Measurements from ENCODE around the gene ZHX3.
A peak's percentile ranks its signal among the peaks of the same experiment; 100 is the strongest.

ZHX3 gene

GRCh38 chr20:41192575-41192974, 125.0 kb downstream of the ZHX3 start:
- peaks cover 18 to 28% of the 10 kb centered on the region in 2 donors for H3K9me3 Mint-ChIP-seq
- H3K27me3 Mint-ChIP-seq, result no peaks in the 10 kb centered on the region

GRCh38 chr20:41191562-41192500, 125.7 kb downstream of the ZHX3 start:
- H3K27me3 Mint-ChIP-seq, result no peaks in the 10 kb centered on the region
- no peak overlapping the region for H3K4me3 Mint-ChIP-seq
- no peaks in the 10 kb centered on the region for H3K4me1 Mint-ChIP-seq
- peak overlapping the region; percentile 51 for H3K27ac Mint-ChIP-seq
- DNase-seq, result no peak
- ATAC-seq (replicated peaks), result no peak
- H3K36me3 Mint-ChIP-seq, result peaks cover 34 to 62% of the 10 kb centered on the region in 2 donors
- peaks cover 18 to 28% of the 10 kb centered on the region in 2 donors for H3K9me3 Mint-ChIP-seq

More at GRCh38 chr20:41192575-41192974, 125.0 kb downstream of the ZHX3 start:
- no peaks in the 10 kb centered on the region for H3K4me1 Mint-ChIP-seq
- no peak for DNase-seq
- H3K27ac Mint-ChIP-seq, result no peak overlapping the region
- ATAC-seq (replicated peaks), result no peak
- H3K4me3 Mint-ChIP-seq, result no peak overlapping the region
- peaks cover 36 to 65% of the 10 kb centered on the region in 2 donors for H3K36me3 Mint-ChIP-seq

DNA sequence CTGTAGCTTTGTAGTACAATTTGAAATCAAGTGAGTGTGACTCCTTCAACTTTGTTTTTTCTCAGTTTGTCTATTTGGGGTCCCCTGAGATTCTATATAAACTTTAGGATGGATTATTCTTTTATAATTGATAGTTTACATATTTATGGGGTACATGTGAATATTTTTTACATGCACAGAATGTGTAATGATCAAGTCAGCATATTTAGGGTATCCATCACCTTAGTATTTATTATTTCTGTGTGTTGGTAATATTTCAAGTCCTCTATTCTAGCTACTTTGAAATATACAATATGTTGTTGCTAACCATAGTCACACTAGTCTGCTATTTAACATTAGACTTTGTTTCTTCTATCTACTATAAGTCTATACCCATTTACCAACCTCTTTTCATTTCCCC, 129.9 kb downstream of the ZHX3 start:
- no peak overlapping the region for H3K4me3 Mint-ChIP-seq
- no peaks in the 10 kb centered on the region for H3K27me3 Mint-ChIP-seq
- H3K9me3 Mint-ChIP-seq, result peaks cover 14 to 24% of the 10 kb centered on the region in 2 donors
- DNase-seq (no peak), ATAC-seq (replicated peaks) (no peak)
- no peaks in the 10 kb centered on the region for H3K4me1 Mint-ChIP-seq
- H3K36me3 Mint-ChIP-seq, result peaks cover 31 to 47% of the 10 kb centered on the region in 2 donors
- no peak overlapping the region for H3K27ac Mint-ChIP-seq

DNA sequence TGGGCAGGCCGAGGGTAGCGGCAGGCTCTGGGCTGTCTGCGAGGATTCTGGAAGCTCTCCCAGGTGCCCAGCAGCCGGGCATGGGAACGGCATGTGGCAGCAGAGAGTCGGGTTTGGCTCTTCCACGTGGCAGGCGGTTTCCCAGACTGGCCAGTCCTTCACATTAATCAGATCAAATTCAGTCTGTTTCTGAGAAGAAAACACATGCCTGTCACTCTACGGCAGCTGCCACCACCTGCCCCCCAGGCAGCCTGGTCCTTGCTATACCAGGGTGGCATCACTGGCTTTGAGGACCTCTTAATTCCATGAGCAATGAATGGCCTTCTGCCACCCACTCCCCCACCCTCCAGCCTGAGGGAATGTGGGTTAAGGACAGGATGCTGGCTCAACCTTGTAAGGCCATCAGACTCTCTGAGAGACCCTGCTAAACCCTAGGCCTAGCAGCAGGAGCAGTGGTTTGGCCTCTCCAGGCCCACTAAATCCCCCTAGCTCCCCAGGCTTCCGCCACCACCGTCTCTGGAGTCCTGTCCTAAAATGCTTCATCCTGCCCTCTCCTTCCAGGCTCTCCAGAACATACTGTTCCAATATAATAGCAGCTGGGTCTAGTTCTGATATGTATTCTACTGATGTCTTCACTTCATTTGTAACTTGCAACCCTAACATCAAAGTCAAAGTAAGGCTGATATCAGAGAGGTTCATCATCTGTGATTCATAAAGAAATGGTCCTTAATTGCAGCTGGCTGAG, 132.3 kb downstream of the ZHX3 start:
- no peaks in the 10 kb centered on the region for H3K27me3 Mint-ChIP-seq
- DNase-seq (no peak), ATAC-seq (replicated peaks) (no peak)
- H3K36me3 Mint-ChIP-seq, result peaks cover 29 to 48% of the 10 kb centered on the region in 2 donors
- H3K27ac Mint-ChIP-seq, result no peak overlapping the region
- no peak overlapping the region for H3K4me3 Mint-ChIP-seq
- no peaks in the 10 kb centered on the region for H3K4me1 Mint-ChIP-seq
- H3K9me3 Mint-ChIP-seq, result peaks cover 5 to 7% of the 10 kb centered on the region in 2 donors

DNA sequence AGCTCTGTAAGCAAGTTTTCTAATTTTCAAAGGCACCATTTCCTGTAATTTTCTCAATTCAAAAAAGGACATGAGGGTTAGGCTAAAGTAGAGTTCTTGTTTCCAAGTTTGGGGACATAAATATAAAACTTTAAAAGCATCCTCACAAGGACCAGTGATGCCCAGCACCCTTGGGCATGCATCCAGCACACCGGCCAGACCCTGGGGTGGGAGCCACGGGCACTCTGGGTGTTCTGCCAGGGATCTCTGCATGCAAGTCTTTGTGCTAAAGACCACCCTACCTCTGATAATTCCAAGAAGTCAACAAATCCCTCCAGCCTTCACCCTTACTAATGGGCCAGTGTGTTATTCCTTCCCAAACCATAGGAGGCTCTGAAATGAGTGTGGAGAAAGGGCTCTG, 133.7 kb downstream of the ZHX3 start:
- H3K36me3 Mint-ChIP-seq, result peaks cover 33 to 52% of the 10 kb centered on the region in 2 donors
- no peak overlapping the region for H3K4me3 Mint-ChIP-seq
- DNase-seq (no peak), ATAC-seq (replicated peaks) (no peak)
- no peak overlapping the region for H3K27ac Mint-ChIP-seq
- no peaks in the 10 kb centered on the region for H3K27me3 Mint-ChIP-seq
- H3K9me3 Mint-ChIP-seq, result peaks cover 2 to 3% of the 10 kb centered on the region in 2 donors
- H3K4me1 Mint-ChIP-seq, result no peaks in the 10 kb centered on the region

DNA sequence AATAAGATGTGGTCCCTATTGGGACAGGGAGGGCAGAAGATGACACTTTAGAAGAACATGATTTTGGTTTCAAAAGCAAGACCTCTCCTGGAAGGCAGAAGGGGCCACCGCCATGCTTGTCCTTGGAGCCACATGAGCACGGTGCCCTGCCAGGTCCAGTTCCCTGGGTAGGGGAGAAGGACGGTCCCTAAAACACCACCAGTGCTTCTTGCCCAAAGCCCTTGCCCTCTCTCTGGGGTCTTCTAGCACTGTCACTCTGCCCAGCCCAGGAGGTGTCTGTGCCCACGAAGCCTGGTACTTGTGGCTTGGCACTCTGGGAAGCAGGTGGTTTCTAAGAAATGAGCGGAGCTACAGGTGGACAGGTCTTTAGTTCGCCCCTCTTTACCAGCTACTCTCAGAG, 134.1 kb downstream of the ZHX3 start:
- ATAC-seq (replicated peaks), result no peak
- no peak for DNase-seq

GRCh38 chr20:41182296-41183212, 135.0 kb downstream of the ZHX3 start:
- no peak for DNase-seq
- H3K4me1 Mint-ChIP-seq, result no peaks in the 10 kb centered on the region
- no peaks in the 10 kb centered on the region for H3K27me3 Mint-ChIP-seq
- peaks cover 38 to 59% of the 10 kb centered on the region in 2 donors for H3K36me3 Mint-ChIP-seq
- H3K9me3 Mint-ChIP-seq, result no peaks in the 10 kb centered on the region
- H3K27ac Mint-ChIP-seq, result no peak overlapping the region
- ATAC-seq (replicated peaks), result no peak
- no peak overlapping the region for H3K4me3 Mint-ChIP-seq

More for the DNA sequence above, 134.1 kb downstream of the ZHX3 start:
- Mint-ChIP-seq H3K36me3 (peaks cover 34 to 56% of the 10 kb centered on the region in 2 donors), H3K4me1 (no peaks in the 10 kb centered on the region), H3K27ac (no peak overlapping the region), H3K27me3 (no peaks in the 10 kb centered on the region), H3K9me3 (peaks cover 0 to 3% of the 10 kb centered on the region in 2 donors), H3K4me3 (no peak overlapping the region)

DNA sequence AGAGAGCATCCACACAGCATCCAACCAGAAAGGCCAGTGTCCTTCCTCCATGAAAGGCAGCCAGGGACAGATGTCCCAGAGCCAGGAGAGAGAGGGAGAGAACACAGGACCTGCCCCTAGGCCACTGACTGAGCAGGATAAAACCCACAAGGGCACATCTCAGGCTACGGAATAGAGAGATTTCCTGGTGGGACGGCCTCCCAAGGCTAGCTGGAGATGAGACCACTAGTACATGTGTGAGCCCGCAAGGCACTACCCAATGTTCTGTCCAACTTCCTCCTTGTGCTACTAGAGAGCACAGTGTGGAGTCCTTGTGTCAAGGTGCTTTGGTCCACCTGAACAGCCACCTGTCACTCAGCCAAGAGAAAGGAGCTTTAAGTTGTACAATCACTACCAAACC, 136.0 kb downstream of the ZHX3 start:
- Mint-ChIP-seq H3K4me3 (no peak overlapping the region), H3K36me3 (peaks cover 39 to 58% of the 10 kb centered on the region in 2 donors), H3K4me1 (no peaks in the 10 kb centered on the region), H3K27ac (no peak overlapping the region), H3K27me3 (no peaks in the 10 kb centered on the region), H3K9me3 (no peaks in the 10 kb centered on the region)
- ATAC-seq (replicated peaks) (no peak), DNase-seq (no peak)

DNA sequence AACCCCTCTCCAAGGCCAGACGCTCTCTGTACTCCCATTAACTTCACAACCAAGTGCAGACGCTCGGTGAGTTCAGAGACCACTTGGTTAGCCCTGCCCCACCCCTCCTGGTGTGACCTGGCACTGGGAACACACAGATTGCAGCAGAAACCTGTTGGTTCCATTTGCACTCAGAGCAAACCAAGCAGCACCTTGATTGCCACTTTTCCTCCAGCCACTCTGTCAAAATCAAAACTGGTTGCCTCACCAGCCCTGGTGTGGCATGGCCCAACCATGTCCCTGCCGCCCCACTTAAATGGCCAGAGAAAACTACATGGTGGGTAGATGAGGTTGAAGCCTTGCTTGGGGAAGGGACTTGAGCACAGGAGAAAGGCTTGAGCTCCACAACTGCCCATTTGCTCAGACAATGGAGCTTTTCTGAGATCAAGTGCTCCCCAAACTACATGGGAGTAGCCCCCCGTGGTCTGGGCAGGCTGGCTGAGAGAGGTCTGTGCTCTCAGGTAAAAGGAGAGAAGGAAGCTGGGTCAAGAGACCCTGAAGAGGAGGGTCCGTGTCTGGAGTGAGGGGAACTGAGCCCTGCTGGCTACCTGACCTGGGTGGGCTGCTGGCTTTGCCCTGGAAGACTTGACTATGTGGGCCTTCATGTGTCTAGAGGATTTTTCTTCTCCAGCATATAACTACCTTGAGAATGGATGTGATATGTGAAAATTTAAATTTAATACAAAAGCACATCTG, 136.8 kb downstream of the ZHX3 start:
- Mint-ChIP-seq H3K27me3 (no peaks in the 10 kb centered on the region), H3K36me3 (peaks cover 43 to 66% of the 10 kb centered on the region in 2 donors), H3K4me1 (no peaks in the 10 kb centered on the region), H3K9me3 (no peaks in the 10 kb centered on the region), H3K27ac (peak overlapping the region; percentile 66), H3K4me3 (no peak overlapping the region)
- ATAC-seq (replicated peaks) (no peak), DNase-seq (no peak)

DNA sequence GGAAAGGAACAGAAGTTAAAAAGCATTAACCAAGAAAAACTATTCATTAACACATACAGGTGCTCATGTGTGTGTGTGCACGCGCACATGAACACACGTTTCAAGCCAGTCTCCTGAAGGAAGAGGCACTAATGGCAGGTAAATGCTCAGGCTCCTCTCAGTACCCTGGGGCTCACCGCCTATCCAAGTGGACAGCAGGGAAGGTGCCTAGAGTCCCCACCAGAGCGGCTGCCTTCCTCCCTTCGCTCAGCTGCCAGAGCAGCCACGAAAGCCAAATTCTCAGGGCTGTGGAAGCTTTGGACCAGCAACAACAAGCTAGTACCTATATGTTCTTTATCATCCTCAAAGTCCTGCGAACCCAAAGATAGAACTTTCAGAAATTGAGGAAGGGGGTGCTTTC, 137.6 kb downstream of the ZHX3 start:
- no peak for DNase-seq
- Mint-ChIP-seq H3K4me3 (no peak overlapping the region), H3K4me1 (no peaks in the 10 kb centered on the region), H3K27me3 (no peaks in the 10 kb centered on the region), H3K9me3 (no peaks in the 10 kb centered on the region), H3K27ac (no peak overlapping the region), H3K36me3 (peaks cover 44 to 62% of the 10 kb centered on the region in 2 donors)
- no peak for ATAC-seq (replicated peaks)

DNA sequence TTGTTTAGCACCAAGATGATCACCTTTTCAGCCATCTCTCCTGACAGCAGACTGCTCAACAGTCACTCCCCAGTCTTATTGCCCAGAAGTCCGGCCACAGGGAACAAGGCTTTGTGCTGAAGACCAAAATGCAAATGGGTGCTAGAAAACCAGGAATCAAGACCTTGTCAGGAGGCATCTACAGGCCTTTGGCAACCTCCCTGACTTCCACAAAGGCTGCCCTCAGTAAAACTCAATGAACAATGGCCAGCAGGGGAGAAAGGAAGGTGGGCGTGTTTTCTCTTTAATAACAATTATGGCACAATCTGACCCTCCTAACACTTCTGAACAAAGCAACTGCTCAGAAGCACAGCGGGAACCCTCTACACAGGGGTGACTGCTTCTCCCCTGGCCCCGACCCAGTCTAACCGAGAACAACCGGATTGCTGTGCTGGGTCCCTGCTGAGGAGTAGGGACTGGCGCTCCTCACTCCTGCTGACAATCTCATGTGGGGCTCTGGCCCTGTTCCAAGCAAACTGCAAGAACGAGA, 138.6 kb downstream of the ZHX3 start:
- H3K9me3 Mint-ChIP-seq, result no peaks in the 10 kb centered on the region
- no peak for ATAC-seq (replicated peaks)

GRCh38 chr20:41178495-41178894, 139.0 kb downstream of the ZHX3 start:
- Mint-ChIP-seq H3K4me3 (no peak overlapping the region), H3K27me3 (no peaks in the 10 kb centered on the region), H3K4me1 (no peaks in the 10 kb centered on the region), H3K9me3 (no peaks in the 10 kb centered on the region), H3K27ac (no peak overlapping the region), H3K36me3 (peaks cover 53 to 68% of the 10 kb centered on the region in 2 donors)
- ATAC-seq (replicated peaks), result no peak
- no peak for DNase-seq

More for the DNA sequence above, 138.6 kb downstream of the ZHX3 start:
- DNase-seq, result no peak
- H3K4me1 Mint-ChIP-seq, result no peaks in the 10 kb centered on the region
- no peak overlapping the region for H3K4me3 Mint-ChIP-seq
- H3K27ac Mint-ChIP-seq, result no peak overlapping the region
- no peaks in the 10 kb centered on the region for H3K27me3 Mint-ChIP-seq
- H3K36me3 Mint-ChIP-seq, result peaks cover 49 to 63% of the 10 kb centered on the region in 2 donors

DNA sequence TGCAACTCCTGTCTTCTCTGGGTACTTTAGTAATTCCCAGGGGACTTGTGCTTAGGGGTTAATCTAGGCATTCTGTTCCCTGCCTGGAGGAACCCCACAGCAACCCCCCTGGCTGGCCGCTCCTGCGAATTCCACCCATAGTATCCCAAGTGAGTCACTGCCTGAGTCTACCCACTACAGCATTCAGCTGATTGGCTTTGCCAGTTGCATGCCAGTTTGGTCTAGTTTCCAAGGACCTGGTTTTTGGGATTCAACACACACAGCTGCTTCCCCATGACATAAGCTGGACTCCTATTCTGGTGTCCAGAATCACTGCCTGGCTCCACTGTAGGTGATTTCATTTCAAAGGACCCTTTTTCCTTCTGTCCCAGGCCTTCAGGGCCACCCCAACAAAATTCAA, 139.9 kb downstream of the ZHX3 start:
- no peaks in the 10 kb centered on the region for H3K9me3 Mint-ChIP-seq
- H3K4me1 Mint-ChIP-seq, result peaks cover 0 to 4% of the 10 kb centered on the region in 2 donors
- H3K27me3 Mint-ChIP-seq, result no peaks in the 10 kb centered on the region
- no peak overlapping the region for H3K4me3 Mint-ChIP-seq
- DNase-seq (no peak), ATAC-seq (replicated peaks) (no peak)
- H3K36me3 Mint-ChIP-seq, result peaks cover 52 to 71% of the 10 kb centered on the region in 2 donors
- H3K27ac Mint-ChIP-seq, result no peak overlapping the region
